Measurements from ENCODE around the gene GPATCH2.

GRCh38 chr1:217605390-217605789, 25.5 kb downstream of the GPATCH2 start:
- no peak for TF ChIP-seq GATA2 (IDR thresholded peaks at IDR 0.05; ENCODE audit: low read depth, low read length)
- no peak for TF ChIP-seq GATA3 (IDR thresholded peaks at IDR 0.05; ENCODE audit: low read depth, low read length)
